SU-DHL-6 (cell line): Measurements from ENCODE around the gene NLRP8.
"Not testable (repeated sequence)": the region's sequence is repeated elsewhere in the genome, so short reads cannot be mapped to it uniquely, and the experiment has no call there.

ENCODE experiments used
- EZH2phosphoT487 ChIP-seq: fragments of 200-600 bp; sonication (generic), shearing (Covaris generic); conservative IDR thresholded peaks from 2 replicates; pipeline ENCODE4 v1.6.1; 2018; ENCODE audit warnings: mild to moderate bottlenecking, antibody characterized with exemption, low read length, moderate library complexity, mixed read lengths
- TF ChIP-seq, protein P1 (sequence below): fragments of 200-600 bp; sonication (generic); IDR thresholded peaks from one replicate; pipeline ENCODE4 v1.5.1; 2017; ENCODE audit warnings: antibody characterized with exemption, mild to moderate bottlenecking, low read length, moderate library complexity; ENCODE audit not compliant: insufficient read depth, poor library complexity, severe bottlenecking

DNA sequence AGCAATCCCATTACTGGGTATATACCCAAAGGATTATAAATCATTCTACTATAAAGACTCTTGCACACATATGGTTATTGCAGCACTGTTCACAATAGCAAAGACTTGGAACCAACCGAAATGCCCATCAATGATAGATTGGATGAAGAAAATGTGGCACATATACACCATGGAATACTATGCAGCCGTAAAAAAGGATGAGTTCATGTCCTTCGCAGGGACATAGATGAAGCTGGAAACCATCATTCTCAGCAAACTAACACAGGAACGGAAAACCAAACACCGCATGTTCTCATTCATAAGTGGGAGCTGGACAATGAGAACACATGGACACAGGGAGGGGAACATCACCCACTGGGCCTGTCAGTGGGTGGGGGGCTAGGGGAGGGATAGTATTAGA is 18.4 kb upstream of the NLRP8 start:
- TF ChIP-seq, protein P1, sequence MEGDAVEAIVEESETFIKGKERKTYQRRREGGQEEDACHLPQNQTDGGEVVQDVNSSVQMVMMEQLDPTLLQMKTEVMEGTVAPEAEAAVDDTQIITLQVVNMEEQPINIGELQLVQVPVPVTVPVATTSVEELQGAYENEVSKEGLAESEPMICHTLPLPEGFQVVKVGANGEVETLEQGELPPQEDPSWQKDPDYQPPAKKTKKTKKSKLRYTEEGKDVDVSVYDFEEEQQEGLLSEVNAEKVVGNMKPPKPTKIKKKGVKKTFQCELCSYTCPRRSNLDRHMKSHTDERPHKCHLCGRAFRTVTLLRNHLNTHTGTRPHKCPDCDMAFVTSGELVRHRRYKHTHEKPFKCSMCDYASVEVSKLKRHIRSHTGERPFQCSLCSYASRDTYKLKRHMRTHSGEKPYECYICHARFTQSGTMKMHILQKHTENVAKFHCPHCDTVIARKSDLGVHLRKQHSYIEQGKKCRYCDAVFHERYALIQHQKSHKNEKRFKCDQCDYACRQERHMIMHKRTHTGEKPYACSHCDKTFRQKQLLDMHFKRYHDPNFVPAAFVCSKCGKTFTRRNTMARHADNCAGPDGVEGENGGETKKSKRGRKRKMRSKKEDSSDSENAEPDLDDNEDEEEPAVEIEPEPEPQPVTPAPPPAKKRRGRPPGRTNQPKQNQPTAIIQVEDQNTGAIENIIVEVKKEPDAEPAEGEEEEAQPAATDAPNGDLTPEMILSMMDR, result not testable (repeated sequence)
- not testable (repeated sequence) for TF ChIP-seq EZH2phosphoT487
